GM12864 (cell line): ENCODE data around the gene CCNDBP1.

Source experiments
- DNase-seq: peaks from one replicate; pipeline ENCODE4 v3.0.0-alpha.2; 2011; ENCODE audit warnings: low read depth
- H3K4me3 ChIP-seq: 2 replicates; pipeline ENCODE4 v1.5.1; 2011; ENCODE audit warnings: mild to moderate bottlenecking, low read depth, low read length, control low read depth
- CTCF ChIP-seq: IDR thresholded peaks from 2 replicates; pipeline ENCODE4 v1.5.1; 2011; ENCODE audit warnings: low read depth, mild to moderate bottlenecking, moderate library complexity, low read length, control low read depth, inconsistent platforms; ENCODE audit errors: missing control alignments

CCNDBP1 gene

GRCh38 chr15:43241100-43241499 lies 55.9 kb downstream of the CCNDBP1 start:
- no peak overlapping the region for H3K4me3 ChIP-seq
- TF ChIP-seq CTCF, result no peak
- no peak for DNase-seq

GRCh38 chr15:43242616-43243015 lies 57.4 kb downstream of the CCNDBP1 start:
- no peak for DNase-seq
- H3K4me3 ChIP-seq, result no peak overlapping the region
- no peak for TF ChIP-seq CTCF

- no peak for TF ChIP-seq CTCF
- H3K4me3 ChIP-seq, result no peak overlapping the region
- no peak for DNase-seq
These were observed 57.9 kb downstream of the CCNDBP1 start for GRCh38 chr15:43243020-43243645.

- H3K4me3 ChIP-seq, result no peak overlapping the region
- TF ChIP-seq CTCF, result no peak
- DNase-seq, result no peak
These were observed 58.9 kb downstream of the CCNDBP1 start for GRCh38 chr15:43244092-43244491.

- no peak for TF ChIP-seq CTCF
- no peak for DNase-seq
These were observed 61.1 kb downstream of the CCNDBP1 start for GRCh38 chr15:43246261-43246774.

More at GRCh38 chr15:43246261-43246774, 61.1 kb downstream of the CCNDBP1 start:
- no peak overlapping the region for H3K4me3 ChIP-seq
